WTC11 (cell line): ENCODE results near the gene PDYN.

Source experiments
- TF ChIP-seq, protein P1 (sequence below): sonication (generic); formaldehyde crosslinking; conservative IDR thresholded peaks from 2 replicates; pipeline ENCODE4 v1.8.1; 2022; ENCODE audit warnings: mild to moderate bottlenecking, missing genetic modification reagents
- TF ChIP-seq, protein P2 (sequence below): fragments of 200-600 bp; IDR thresholded peaks from 2 replicates; pipeline ENCODE4 v1.8.0; 2022; ENCODE audit warnings: antibody characterized with exemption
- TF ChIP-seq, protein P3 (sequence below): sonication (generic); formaldehyde crosslinking; IDR thresholded peaks from 2 replicates; pipeline ENCODE4 v1.8.0; 2022; ENCODE audit warnings: mild to moderate bottlenecking, missing genetic modification reagents
- TF ChIP-seq, protein P4 (sequence below): sonication (generic); formaldehyde crosslinking; IDR thresholded peaks from 2 replicates; pipeline ENCODE4 v1.8.0; 2023; ENCODE audit warnings: missing genetic modification reagents

DNA sequence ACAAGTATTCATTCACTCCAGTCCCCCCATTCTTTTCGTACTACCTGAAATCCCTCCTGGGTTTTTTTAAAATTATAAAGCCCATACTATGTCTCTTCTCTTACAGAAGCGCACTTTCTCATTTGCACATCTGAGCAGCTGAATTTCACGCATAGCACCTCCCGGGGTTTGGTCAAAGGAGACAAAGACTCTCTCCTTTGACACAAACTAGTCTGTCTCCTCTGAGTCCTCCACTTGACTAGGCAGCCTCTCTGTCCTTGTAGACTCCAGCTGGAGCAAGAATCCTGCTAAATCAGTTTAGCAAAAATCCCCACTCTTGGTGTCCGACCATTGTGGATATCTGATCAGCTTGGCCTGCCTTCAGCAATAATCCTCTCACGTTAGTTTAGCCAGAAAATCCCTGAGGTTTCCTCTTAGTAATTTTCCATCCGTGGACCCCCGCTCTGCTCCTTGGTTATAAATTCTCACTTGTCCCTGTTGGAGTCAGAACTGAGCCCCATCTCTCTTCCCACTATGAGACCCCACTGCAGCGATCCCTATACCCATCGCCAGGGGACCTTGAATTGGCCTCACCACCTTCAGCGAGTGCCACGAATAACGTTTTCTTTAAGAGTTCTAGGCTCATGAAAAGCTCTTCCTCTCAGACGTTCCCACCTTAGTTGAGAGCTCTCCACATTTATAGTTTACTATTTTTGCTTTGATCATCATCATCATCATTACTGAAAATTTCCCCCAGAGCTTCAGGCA is 29.0 kb downstream of the PDYN start:
- TF ChIP-seq, protein P1, sequence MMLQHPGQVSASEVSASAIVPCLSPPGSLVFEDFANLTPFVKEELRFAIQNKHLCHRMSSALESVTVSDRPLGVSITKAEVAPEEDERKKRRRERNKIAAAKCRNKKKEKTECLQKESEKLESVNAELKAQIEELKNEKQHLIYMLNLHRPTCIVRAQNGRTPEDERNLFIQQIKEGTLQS (CRISPR knock-in tag): no peak
- TF ChIP-seq, protein P2, sequence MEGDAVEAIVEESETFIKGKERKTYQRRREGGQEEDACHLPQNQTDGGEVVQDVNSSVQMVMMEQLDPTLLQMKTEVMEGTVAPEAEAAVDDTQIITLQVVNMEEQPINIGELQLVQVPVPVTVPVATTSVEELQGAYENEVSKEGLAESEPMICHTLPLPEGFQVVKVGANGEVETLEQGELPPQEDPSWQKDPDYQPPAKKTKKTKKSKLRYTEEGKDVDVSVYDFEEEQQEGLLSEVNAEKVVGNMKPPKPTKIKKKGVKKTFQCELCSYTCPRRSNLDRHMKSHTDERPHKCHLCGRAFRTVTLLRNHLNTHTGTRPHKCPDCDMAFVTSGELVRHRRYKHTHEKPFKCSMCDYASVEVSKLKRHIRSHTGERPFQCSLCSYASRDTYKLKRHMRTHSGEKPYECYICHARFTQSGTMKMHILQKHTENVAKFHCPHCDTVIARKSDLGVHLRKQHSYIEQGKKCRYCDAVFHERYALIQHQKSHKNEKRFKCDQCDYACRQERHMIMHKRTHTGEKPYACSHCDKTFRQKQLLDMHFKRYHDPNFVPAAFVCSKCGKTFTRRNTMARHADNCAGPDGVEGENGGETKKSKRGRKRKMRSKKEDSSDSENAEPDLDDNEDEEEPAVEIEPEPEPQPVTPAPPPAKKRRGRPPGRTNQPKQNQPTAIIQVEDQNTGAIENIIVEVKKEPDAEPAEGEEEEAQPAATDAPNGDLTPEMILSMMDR: no peak
- TF ChIP-seq, protein P3, sequence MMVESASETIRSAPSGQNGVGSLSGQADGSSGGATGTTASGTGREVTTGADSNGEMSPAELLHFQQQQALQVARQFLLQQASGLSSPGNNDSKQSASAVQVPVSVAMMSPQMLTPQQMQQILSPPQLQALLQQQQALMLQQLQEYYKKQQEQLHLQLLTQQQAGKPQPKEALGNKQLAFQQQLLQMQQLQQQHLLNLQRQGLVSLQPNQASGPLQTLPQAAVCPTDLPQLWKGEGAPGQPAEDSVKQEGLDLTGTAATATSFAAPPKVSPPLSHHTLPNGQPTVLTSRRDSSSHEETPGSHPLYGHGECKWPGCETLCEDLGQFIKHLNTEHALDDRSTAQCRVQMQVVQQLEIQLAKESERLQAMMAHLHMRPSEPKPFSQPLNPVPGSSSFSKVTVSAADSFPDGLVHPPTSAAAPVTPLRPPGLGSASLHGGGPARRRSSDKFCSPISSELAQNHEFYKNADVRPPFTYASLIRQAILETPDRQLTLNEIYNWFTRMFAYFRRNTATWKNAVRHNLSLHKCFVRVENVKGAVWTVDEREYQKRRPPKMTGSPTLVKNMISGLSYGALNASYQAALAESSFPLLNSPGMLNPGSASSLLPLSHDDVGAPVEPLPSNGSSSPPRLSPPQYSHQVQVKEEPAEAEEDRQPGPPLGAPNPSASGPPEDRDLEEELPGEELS (CRISPR knock-in tag): no peak
- TF ChIP-seq, protein P4, sequence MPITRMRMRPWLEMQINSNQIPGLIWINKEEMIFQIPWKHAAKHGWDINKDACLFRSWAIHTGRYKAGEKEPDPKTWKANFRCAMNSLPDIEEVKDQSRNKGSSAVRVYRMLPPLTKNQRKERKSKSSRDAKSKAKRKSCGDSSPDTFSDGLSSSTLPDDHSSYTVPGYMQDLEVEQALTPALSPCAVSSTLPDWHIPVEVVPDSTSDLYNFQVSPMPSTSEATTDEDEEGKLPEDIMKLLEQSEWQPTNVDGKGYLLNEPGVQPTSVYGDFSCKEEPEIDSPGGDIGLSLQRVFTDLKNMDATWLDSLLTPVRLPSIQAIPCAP (CRISPR knock-in tag): no peak
